ENCODE measurements around the gene SLC36A3.

The SLC36A3 gene

DNA sequence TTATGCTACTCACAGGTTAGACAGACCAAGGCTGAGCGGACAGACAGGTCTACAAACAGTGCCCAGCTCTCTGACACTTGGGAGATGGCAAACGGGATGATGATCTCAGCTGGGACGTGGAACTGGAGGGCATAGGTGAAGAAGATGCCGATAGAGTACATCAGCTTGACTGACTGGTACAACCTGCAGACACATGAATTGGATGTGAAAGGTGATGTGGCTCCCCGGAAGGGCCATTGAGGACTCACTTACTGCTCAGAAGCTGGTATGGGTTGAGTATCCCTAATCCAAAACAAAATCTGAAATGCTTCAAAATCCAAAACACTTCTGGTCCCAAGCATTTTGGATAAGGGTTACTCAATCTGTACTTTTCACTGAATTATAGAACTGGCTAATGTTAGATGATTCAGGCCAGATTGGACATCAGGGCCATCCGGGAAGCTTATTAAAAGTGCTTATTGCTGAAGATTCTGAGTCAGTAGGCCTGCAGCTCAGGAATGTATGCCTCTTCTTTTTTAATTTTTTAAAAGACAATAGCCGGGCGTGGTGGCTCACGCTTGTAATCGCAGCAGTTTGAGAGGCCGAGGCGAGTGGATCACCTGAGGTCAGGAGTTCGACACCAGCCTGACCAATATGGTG, 22.4 kb downstream of the SLC36A3 start:
- DNase-seq (ENCODE audit: low read depth) = no peak
- TF ChIP-seq, protein P1, sequence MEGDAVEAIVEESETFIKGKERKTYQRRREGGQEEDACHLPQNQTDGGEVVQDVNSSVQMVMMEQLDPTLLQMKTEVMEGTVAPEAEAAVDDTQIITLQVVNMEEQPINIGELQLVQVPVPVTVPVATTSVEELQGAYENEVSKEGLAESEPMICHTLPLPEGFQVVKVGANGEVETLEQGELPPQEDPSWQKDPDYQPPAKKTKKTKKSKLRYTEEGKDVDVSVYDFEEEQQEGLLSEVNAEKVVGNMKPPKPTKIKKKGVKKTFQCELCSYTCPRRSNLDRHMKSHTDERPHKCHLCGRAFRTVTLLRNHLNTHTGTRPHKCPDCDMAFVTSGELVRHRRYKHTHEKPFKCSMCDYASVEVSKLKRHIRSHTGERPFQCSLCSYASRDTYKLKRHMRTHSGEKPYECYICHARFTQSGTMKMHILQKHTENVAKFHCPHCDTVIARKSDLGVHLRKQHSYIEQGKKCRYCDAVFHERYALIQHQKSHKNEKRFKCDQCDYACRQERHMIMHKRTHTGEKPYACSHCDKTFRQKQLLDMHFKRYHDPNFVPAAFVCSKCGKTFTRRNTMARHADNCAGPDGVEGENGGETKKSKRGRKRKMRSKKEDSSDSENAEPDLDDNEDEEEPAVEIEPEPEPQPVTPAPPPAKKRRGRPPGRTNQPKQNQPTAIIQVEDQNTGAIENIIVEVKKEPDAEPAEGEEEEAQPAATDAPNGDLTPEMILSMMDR (IDR thresholded peaks at IDR 0.05; ENCODE audit: insufficient read depth, low read depth, low read length, missing control alignments) = no peak
- H3K4me3 ChIP-seq (ENCODE audit: low read length) = no peak overlapping the region

DNA sequence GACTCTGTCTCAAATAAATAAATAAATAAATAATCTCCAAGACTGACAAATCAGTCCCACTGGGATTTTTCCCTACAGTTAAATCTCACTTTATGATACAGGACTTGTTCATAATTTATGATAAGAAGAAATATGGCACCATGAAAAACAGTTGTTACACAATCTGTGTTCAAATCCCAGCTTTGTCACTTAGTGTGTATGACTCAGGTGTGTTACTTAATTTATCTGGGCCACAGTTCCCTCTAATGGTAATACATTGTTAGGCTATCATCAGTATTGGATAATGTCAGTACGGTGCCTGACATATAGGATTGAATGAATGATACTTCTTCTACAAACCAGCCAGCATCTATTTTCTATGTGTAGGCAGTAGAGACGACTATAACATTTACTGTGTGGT, 23.1 kb downstream of the SLC36A3 start:
- no peak overlapping the region for H3K4me3 ChIP-seq (ENCODE audit: low read length)
- DNase-seq (ENCODE audit: low read depth) = peak; percentile 70
- TF ChIP-seq, protein P1 (IDR thresholded peaks at IDR 0.05; ENCODE audit: insufficient read depth, low read depth, low read length, missing control alignments) = no peak

DNA sequence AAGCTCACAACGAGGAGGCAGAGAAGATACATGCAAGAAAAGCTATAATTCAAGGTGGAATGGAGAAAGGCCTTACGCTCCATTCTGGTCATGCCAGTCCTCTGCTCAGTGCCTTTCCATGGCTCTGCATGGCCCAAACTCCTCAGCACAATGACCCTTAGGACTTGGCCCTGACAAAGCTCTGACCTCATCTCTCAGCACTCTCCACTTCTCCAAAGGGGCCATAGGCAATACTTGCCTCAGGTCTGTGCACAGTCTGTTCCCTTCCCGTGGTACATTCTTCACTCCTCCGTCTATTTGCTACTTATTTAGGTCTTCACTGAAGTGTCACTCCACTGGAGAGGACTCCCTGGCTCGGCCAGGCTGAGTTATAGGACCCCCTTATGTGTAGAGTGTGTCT, 24.7 kb downstream of the SLC36A3 start:
- no peak overlapping the region for H3K4me3 ChIP-seq (ENCODE audit: low read length)
- TF ChIP-seq, protein P1 (IDR thresholded peaks at IDR 0.05; ENCODE audit: insufficient read depth, low read depth, low read length, missing control alignments) = no peak
- DNase-seq (ENCODE audit: low read depth) = no peak

DNA sequence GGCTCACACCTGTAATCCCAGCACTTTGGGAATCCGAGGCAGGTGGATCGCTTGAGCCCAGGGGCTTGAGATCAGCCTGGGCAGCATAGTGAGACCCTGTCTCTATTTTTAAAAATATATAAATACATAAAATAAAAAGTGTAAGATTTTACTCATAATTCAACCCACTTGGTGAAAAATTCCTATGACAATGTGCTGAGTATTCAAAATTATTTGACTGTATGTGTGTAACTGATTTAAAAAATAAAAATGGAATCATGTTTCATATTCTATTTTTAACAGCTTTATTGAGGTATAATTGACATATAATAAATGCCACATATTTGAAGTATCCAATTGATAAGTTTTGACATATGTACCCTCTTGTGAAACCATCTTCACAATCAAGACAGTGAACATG, 27.8 kb downstream of the SLC36A3 start:
- no peak overlapping the region for H3K4me3 ChIP-seq (ENCODE audit: low read length)
- TF ChIP-seq, protein P1 (IDR thresholded peaks at IDR 0.05; ENCODE audit: insufficient read depth, low read depth, low read length, missing control alignments) = no peak
- no peak for DNase-seq (ENCODE audit: low read depth)

DNA sequence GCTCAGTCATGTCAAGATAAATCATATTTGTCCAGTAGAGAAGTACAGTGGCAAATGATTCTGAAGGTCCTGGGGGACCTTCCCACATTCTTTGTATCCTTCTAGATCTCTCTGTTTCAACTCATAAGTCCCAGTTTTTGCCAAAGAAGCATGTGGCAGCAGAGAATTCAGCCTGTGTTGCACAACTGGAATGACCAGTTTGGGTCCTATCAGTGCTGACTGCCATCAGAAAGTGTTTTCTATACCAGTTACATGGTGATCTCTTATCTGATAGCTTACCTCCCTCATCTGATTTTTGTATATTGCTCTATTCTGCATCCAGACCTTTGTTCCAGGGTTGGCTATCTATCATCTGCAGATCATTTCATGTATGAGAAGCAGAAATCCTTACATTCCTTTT, 28.9 kb downstream of the SLC36A3 start:
- TF ChIP-seq, protein P1 (IDR thresholded peaks at IDR 0.05; ENCODE audit: insufficient read depth, low read depth, low read length, missing control alignments) = no peak
- DNase-seq (ENCODE audit: low read depth) = peak; percentile 72
- H3K4me3 ChIP-seq (ENCODE audit: low read length) = no peak overlapping the region

DNA sequence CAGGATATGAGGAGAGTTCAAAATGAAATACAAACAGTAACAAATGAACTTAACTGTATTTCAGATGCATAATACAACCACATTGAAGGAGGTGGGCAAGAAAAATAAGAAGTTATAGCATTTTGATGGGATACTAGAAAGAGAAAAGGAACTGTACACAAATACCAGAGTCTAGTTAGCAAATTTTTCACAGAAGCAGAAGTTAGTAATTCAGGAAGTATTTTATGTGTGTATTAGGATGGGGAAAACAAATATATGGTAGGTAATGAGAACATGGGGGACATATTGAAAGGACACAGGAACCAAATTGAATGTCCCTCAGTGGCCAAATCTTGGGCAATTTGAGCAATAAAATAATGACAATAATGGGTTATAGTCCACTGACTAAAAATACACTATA, 32.2 kb downstream of the SLC36A3 start:
- DNase-seq (ENCODE audit: low read depth) = no peak
- TF ChIP-seq, protein P1 (IDR thresholded peaks at IDR 0.05; ENCODE audit: insufficient read depth, low read depth, low read length, missing control alignments) = no peak
- H3K4me3 ChIP-seq (ENCODE audit: low read length) = no peak overlapping the region

DNA sequence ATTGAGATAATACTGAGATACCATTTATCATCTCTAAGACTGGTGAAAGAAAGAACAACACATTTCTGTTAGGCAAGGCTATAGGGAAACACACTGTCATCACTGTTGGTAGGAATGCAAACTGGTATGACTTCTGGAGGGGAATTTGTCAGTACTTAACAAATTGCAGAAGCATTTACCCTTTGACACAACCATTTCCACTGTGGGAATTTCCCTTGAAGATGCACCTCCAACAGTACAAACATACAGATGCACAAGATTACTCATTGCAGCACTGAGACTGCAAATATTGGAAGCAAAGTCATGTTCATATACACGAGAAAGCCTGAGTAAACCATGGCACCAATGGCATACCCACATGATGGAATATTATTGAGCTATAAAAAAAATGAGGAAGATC, 33.0 kb downstream of the SLC36A3 start:
- H3K4me3 ChIP-seq (ENCODE audit: low read length) = no peak overlapping the region
- peak; percentile 91 for DNase-seq (ENCODE audit: low read depth)
- TF ChIP-seq, protein P1 (IDR thresholded peaks at IDR 0.05; ENCODE audit: insufficient read depth, low read depth, low read length, missing control alignments) = no peak

All from epithelial cell of esophagus (primary cell).